SU-DHL-6 (cell line): ENCODE data around the gene C12orf56.
"Not testable (repeated sequence)": the region's sequence is repeated elsewhere in the genome, so short reads cannot be mapped to it uniquely, and the experiment has no call there.

Source experiments
- H2AFZ ChIP-seq: fragments of 200-600 bp; sonication (generic); 2 replicates; pipeline ENCODE4 v1.6.1; 2014; ENCODE audit warnings: low read depth, mild to moderate bottlenecking, moderate library complexity, mixed read lengths, antibody characterized with exemption, low read length; ENCODE audit not compliant: severe bottlenecking
- H3F3A ChIP-seq: fragments of 200-600 bp; shearing (Covaris generic); 2 replicates; pipeline ENCODE4 v1.6.0; 2016; ENCODE audit warnings: antibody characterized with exemption, mild to moderate bottlenecking; ENCODE audit not compliant: insufficient read depth
- H3K27ac ChIP-seq: fragments of 200-600 bp; sonication (generic); 2 replicates; pipeline ENCODE4 v1.5.1; 2016; ENCODE audit warnings: low read depth, mild to moderate bottlenecking, low read length, moderate library complexity, mixed read lengths
- H3K27me3 ChIP-seq: fragments of 200-600 bp; sonication (generic), shearing (Covaris generic); 2 replicates; pipeline ENCODE4 v1.6.0; 2014; ENCODE audit warnings: mild to moderate bottlenecking, low read length
- H3K36me3 ChIP-seq: fragments of 200-600 bp; sonication (generic); 2 replicates; pipeline ENCODE4 v1.6.1; 2014; ENCODE audit warnings: mild to moderate bottlenecking, low read length, mixed read lengths
- H3K4me2 ChIP-seq: fragments of 300-600, 200-600 bp; shearing (Covaris generic), sonication (generic); 2 replicates; pipeline ENCODE4 v1.6.0; 2014; ENCODE audit warnings: low read length, low read depth, mild to moderate bottlenecking; ENCODE audit not compliant: poor library complexity, severe bottlenecking
- H3K4me3 ChIP-seq: fragments of 200-600 bp; sonication (generic); 2 replicates; pipeline ENCODE4 v1.5.1; 2014; ENCODE audit warnings: antibody characterized with exemption, low read length, mild to moderate bottlenecking, mixed read lengths; ENCODE audit not compliant: insufficient read depth, poor library complexity, severe bottlenecking
- H3K79me2 ChIP-seq: fragments of 200-600 bp; sonication (generic); 2 replicates; pipeline ENCODE4 v1.6.1; 2014; ENCODE audit warnings: mild to moderate bottlenecking, low read length, moderate library complexity; ENCODE audit not compliant: insufficient read depth
- H3K9ac ChIP-seq: fragments of 200-600 bp; sonication (generic); 2 replicates; pipeline ENCODE4 v1.7.0; 2014; ENCODE audit warnings: mild to moderate bottlenecking, low read length
- H3K9me2 ChIP-seq: fragments of 200-600 bp; sonication (generic); replicated peaks from 2 replicates; pipeline ENCODE4 v1.6.1; 2014; ENCODE audit warnings: low read length; ENCODE audit not compliant: insufficient read depth
- H3K9me3 ChIP-seq: fragments of 200-600 bp; sonication (generic); 2 replicates; pipeline ENCODE4 v1.6.1; 2014; ENCODE audit warnings: low read length, mixed read lengths; ENCODE audit not compliant: insufficient read depth
- H4K20me1 ChIP-seq: fragments of 200-600 bp; sonication (generic); 2 replicates; pipeline ENCODE4 v1.6.1; 2014; ENCODE audit warnings: low read depth, mild to moderate bottlenecking, antibody characterized with exemption, low read length, moderate library complexity, mixed read lengths
- CTCF ChIP-seq: fragments of 200-600 bp; sonication (generic); IDR thresholded peaks from one replicate; pipeline ENCODE4 v1.5.1; 2017; ENCODE audit warnings: antibody characterized with exemption, mild to moderate bottlenecking, low read length, moderate library complexity; ENCODE audit not compliant: insufficient read depth, poor library complexity, severe bottlenecking
- EZH2phosphoT487 ChIP-seq: fragments of 200-600 bp; sonication (generic), shearing (Covaris generic); conservative IDR thresholded peaks from 2 replicates; pipeline ENCODE4 v1.6.1; 2018; ENCODE audit warnings: mild to moderate bottlenecking, antibody characterized with exemption, low read length, moderate library complexity, mixed read lengths

C12orf56 gene

GRCh38 chr12:64352181-64352580 lies 38.4 kb downstream of the C12orf56 start:
- Histone ChIP-seq H3K9me3 (no peaks in the 10 kb centered on the region), H3K9ac (no peak overlapping the region), H3K4me2 (no peak overlapping the region), H3K27ac (no peak overlapping the region), H3K4me3 (no peak overlapping the region), H2AFZ (no peak overlapping the region), H3K36me3 (no peaks in the 10 kb centered on the region), H3K79me2 (no peaks in the 10 kb centered on the region), H3F3A (no peaks in the 10 kb centered on the region), H3K27me3 (no peaks in the 10 kb centered on the region), H4K20me1 (no peaks in the 10 kb centered on the region), H3K9me2 (no peaks in the 10 kb centered on the region)
- TF ChIP-seq CTCF (peak; percentile 14), EZH2phosphoT487 (no peak)

DNA sequence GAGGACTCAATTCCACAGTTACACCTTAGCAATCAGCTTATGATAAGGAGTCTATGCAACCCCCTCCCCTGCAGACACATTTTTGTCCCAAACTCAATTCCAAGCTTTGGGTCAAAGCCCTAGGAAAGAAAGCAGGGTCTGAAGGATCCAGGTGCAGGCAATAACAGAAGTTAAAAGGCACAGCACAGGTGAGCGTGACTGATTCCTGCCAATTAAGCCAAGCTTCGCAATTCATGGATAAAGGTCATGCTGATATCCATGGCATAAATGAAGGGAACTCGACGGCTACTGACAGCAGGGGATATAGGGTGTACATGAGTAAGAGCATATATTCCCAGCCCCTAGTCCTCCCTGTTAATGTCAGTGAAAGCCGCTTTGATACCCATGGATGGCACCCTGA lies 39.3 kb downstream of the C12orf56 start:
- H3K27me3 ChIP-seq = no peaks in the 10 kb centered on the region
- H3K9me2 ChIP-seq = no peaks in the 10 kb centered on the region
- H3K9ac ChIP-seq = no peak overlapping the region
- H3K36me3 ChIP-seq = no peaks in the 10 kb centered on the region
- H3F3A ChIP-seq = no peaks in the 10 kb centered on the region
- H3K4me3 ChIP-seq = no peak overlapping the region
- H3K4me2 ChIP-seq = no peak overlapping the region
- H3K27ac ChIP-seq = no peak overlapping the region
- H3K9me3 ChIP-seq = no peaks in the 10 kb centered on the region
- no peaks in the 10 kb centered on the region for H3K79me2 ChIP-seq
- TF ChIP-seq EZH2phosphoT487 = no peak
- no peak for TF ChIP-seq CTCF
- H4K20me1 ChIP-seq = no peaks in the 10 kb centered on the region
- no peak overlapping the region for H2AFZ ChIP-seq

DNA sequence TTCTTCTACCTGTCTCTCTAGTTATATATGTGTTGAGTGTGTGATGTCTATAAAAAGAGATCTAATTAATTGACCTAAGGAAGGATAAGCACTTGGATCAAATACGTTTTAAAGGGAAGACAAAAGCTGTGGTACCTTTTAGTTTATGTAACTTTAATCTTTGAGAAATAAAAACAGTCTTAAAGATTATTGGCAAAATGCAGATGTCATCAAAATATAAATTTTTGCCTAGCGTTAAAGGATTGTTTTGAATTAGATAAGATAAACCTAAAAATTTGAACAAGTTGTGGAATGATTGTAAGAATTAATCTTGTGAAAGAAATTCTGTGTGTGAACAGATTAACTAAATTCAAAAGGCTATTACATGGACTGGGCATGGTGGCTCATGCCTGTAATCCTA lies 42.9 kb downstream of the C12orf56 start:
- no peaks in the 10 kb centered on the region for H3K9me3 ChIP-seq
- TF ChIP-seq EZH2phosphoT487 = no peak
- no peak for TF ChIP-seq CTCF

DNA sequence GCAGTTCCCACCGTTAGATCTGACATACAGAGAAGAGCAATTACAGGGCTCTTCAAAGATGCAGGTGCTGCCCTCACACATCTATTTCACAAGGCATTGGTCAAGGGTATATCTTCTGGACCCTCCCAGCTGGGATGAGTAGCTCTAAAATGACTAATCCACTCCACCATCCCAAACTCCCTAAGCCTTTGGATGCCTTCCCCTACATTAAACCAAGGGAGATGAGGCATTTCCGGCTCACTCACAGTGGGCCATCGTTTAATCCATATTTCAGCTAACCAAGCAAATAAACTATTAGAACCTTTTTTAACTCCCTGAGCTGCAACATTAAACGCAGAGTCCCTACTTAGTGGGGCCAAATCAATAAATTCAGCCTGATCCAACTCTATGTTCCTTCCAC lies 45.9 kb downstream of the C12orf56 start:
- H3K36me3 ChIP-seq, H3K27ac ChIP-seq, H3F3A ChIP-seq, H3K79me2 ChIP-seq, H3K9me2 ChIP-seq, H3K9ac ChIP-seq, H3K4me2 ChIP-seq, H2AFZ ChIP-seq, H3K9me3 ChIP-seq, H3K27me3 ChIP-seq, H4K20me1 ChIP-seq, H3K4me3 ChIP-seq: not testable (repeated sequence)

More for the DNA sequence above, 42.9 kb downstream of the C12orf56 start:
- no peaks in the 10 kb centered on the region for H3K27me3 ChIP-seq
- H3K9ac ChIP-seq = no peak overlapping the region
- no peak overlapping the region for H3K4me3 ChIP-seq
- no peaks in the 10 kb centered on the region for H3K79me2 ChIP-seq
- no peak overlapping the region for H2AFZ ChIP-seq
- H3K4me2 ChIP-seq = no peak overlapping the region
- H3K27ac ChIP-seq = no peak overlapping the region
- no peaks in the 10 kb centered on the region for H4K20me1 ChIP-seq
- no peaks in the 10 kb centered on the region for H3F3A ChIP-seq
- H3K9me2 ChIP-seq = no peaks in the 10 kb centered on the region
- H3K36me3 ChIP-seq = no peaks in the 10 kb centered on the region

GRCh38 chr12:64340546-64340945 lies 50.0 kb downstream of the C12orf56 start:
- not testable (repeated sequence) for H4K20me1 ChIP-seq, H3K4me2 ChIP-seq, H3K36me3 ChIP-seq, H3K79me2 ChIP-seq, H3K9me2 ChIP-seq, H3K4me3 ChIP-seq, H3K27me3 ChIP-seq, H3F3A ChIP-seq, H3K9me3 ChIP-seq, H3K9ac ChIP-seq, H2AFZ ChIP-seq, H3K27ac ChIP-seq
